Measurements from ENCODE around the gene MSI2.

DNA sequence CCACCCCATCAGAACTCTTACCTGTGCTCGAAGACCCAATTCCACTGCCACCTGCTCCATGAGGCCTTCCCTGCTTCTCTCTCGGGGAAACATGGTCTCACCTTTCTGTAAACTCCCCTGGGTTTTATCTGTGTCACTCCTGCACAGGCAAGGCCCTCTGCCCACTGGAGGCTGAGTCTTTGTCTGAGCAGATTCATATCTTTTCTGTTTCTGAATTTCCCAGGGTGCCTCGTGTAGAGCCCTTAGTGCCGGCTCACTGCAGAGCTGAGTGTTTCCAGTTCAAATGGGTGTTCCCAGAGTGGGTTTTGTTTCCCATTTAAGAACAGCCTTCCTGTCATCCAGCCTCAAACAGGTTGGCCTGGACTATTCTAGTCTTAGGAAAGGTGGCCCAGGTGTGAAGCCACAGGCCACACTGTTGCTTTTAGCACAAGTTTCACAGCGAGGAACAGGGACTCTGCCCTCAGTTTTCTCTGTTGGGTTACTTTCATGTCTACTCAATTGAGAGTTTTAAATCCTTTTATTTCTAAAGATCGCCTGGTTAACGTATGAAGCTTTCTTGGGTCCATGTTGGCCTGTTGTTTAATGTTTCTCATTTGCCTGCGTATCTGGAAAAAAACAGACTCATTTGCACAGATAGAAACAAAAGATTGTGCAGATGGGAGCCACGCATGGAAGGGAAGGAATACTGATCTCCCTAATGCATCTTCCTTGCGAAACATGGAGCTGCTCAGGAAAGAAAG lies 228.7 kb downstream of the MSI2 start:
- TF ChIP-seq, protein P1, sequence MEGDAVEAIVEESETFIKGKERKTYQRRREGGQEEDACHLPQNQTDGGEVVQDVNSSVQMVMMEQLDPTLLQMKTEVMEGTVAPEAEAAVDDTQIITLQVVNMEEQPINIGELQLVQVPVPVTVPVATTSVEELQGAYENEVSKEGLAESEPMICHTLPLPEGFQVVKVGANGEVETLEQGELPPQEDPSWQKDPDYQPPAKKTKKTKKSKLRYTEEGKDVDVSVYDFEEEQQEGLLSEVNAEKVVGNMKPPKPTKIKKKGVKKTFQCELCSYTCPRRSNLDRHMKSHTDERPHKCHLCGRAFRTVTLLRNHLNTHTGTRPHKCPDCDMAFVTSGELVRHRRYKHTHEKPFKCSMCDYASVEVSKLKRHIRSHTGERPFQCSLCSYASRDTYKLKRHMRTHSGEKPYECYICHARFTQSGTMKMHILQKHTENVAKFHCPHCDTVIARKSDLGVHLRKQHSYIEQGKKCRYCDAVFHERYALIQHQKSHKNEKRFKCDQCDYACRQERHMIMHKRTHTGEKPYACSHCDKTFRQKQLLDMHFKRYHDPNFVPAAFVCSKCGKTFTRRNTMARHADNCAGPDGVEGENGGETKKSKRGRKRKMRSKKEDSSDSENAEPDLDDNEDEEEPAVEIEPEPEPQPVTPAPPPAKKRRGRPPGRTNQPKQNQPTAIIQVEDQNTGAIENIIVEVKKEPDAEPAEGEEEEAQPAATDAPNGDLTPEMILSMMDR (IDR thresholded peaks at IDR 0.05; ENCODE audit: insufficient read depth, low read depth, low read length) = no peak
- no peak for TF ChIP-seq EZH2 (IDR thresholded peaks at IDR 0.05; ENCODE audit: insufficient read depth, low read length)
